Measurements from ENCODE around the gene SH3GL2.

GRCh38 chr9:17782430-17783149 is 203.7 kb downstream of the SH3GL2 start:
- TF ChIP-seq FOXM1 (IDR thresholded peaks at IDR 0.05; ENCODE audit: borderline replicate concordance, low read depth), result no peak
- TF ChIP-seq NFIC (IDR thresholded peaks at IDR 0.05), result no peak
- TF ChIP-seq USF1 (IDR thresholded peaks at IDR 0.05), result no peak
- peak; percentile 69 for TF ChIP-seq CEBPB (IDR thresholded peaks at IDR 0.05)
- TF ChIP-seq YY1 (IDR thresholded peaks at IDR 0.05; ENCODE audit: low read depth), result no peak
